Tibial nerve (tissue), 4 donors: ENCODE data around the gene NKD1. TPM values are rescaled to one million over a fixed set of nuclear protein-coding genes. Genes with fewer than 3 reads are reported as not detected.
"Not testable (repeated sequence)": the region's sequence is repeated elsewhere in the genome, so short reads cannot be mapped to it uniquely, and the experiment has no call there.

ENCODE experiments used
- DNase-seq, 2 donors: peaks; one replicate each; pipeline ENCODE4 v3.0.0-alpha.2; 2019; ENCODE audit warnings: low spot score in 2 of 2
- H3K27ac ChIP-seq, 4 donors: fragments of 200-600 bp; sonication (generic) in 3 of 4; one replicate each; pipeline ENCODE4 v1.5.1; 2017 to 2019; ENCODE audit warnings: mild to moderate bottlenecking in 1 of 4
- H3K27me3 ChIP-seq, 2 donors: fragments of 200-600 bp; sonication (generic) in 1 of 2; one replicate each; pipeline versions ENCODE4 v1.5.1 to v1.6.0; 2017 to 2019
- H3K36me3 ChIP-seq, 3 donors: fragments of 200-600 bp; sonication (generic); one replicate each; pipeline ENCODE4 v1.5.1; 2018 to 2019
- H3K4me1 ChIP-seq, 4 donors: fragments of 200-600 bp; sonication (generic) in 3 of 4; one replicate each; pipeline ENCODE4 v1.5.1; 2017 to 2019
- H3K4me3 ChIP-seq, 4 donors: fragments of 200-600 bp; sonication (generic) in 3 of 4; one replicate each; pipeline ENCODE4 v1.5.1; 2017 to 2019; ENCODE audit warnings: mild to moderate bottlenecking in 1 of 4, moderate library complexity in 1 of 4
- H3K9me3 ChIP-seq, 4 donors: fragments of 200-600 bp; sonication (generic) in 3 of 4; one replicate each; pipeline ENCODE4 v1.5.1; 2017 to 2019
- CTCF ChIP-seq, 5 experiments: fragments of 200-600 bp in 3 of 5; fragments of 450-650 bp in 2 of 5; sonication (generic) in 3 of 5; IDR thresholded peaks; one replicate each; pipeline ENCODE4 v1.5.1; 2016 to 2019; ENCODE audit warnings: antibody characterized with exemption in 5 of 5, mild to moderate bottlenecking in 3 of 5, moderate library complexity in 2 of 5
- EP300 ChIP-seq, 2 donors: sonication (generic); formaldehyde crosslinking; IDR thresholded peaks; one replicate each; pipeline ENCODE4 v1.6.1; 2017; ENCODE audit warnings: antibody characterized with exemption in 2 of 2, mild to moderate bottlenecking in 1 of 2
- POLR2A ChIP-seq, 2 donors: fragments of 450-650 bp; IDR thresholded peaks; one replicate each; pipeline ENCODE4 v1.6.1; 2017; ENCODE audit warnings: antibody characterized with exemption in 2 of 2, mild to moderate bottlenecking in 2 of 2, moderate library complexity in 2 of 2
- WGBS, 2 donors: methylation state at CpG; one replicate each; pipeline ENCODE4 v1.1.5; 2018; 5-methylcytosine and 5-hydroxymethylcytosine counted together
- total RNA-seq, 4 donors: library from RNA; depleted of rRNA; stranded (reverse); fragments of >200 nt; gene quantifications; one replicate each; pipeline ENCODE4 v1.1.0, GENCODE V29; 2016

The NKD1 gene
- total RNA-seq, 4 donors from 2014 or later = 20.1 to 92.4 (median 43.1) TPM

GRCh38 chr16:50501986-50502615, 46.1 kb upstream of the NKD1 start:
- no peak for TF ChIP-seq CTCF (IDR thresholded peaks at IDR 0.05)
- TF ChIP-seq POLR2A (IDR thresholded peaks at IDR 0.05) = no peak
- TF ChIP-seq EP300 (IDR thresholded peaks at IDR 0.05) = no peak
- WGBS, 2 donors = 79 to 90% methylated on average over 5 of the region's 5 CpGs
- H3K4me3 ChIP-seq = no peak overlapping the region
- no peak for DNase-seq
- H3K27ac ChIP-seq = no peak overlapping the region
- H3K27me3 ChIP-seq = no peaks in the 10 kb centered on the region
- no peaks in the 10 kb centered on the region for H3K4me1 ChIP-seq
- H3K9me3 ChIP-seq = peaks cover 0 to 5% (median 0%) of the 10 kb centered on the region in 4 donors
- no peaks in the 10 kb centered on the region for H3K36me3 ChIP-seq

- no peak for DNase-seq
- no peaks in the 10 kb centered on the region for H3K4me1 ChIP-seq
- 64 to 74% methylated on average over 10 of the region's 10 CpGs for WGBS, 2 donors
- TF ChIP-seq POLR2A (IDR thresholded peaks at IDR 0.05) (no peak), EP300 (IDR thresholded peaks at IDR 0.05) (no peak), CTCF (IDR thresholded peaks at IDR 0.05) (no peak)
- no peaks in the 10 kb centered on the region for H3K27me3 ChIP-seq
- no peak overlapping the region for H3K27ac ChIP-seq
- peaks cover 0 to 5% (median 0%) of the 10 kb centered on the region in 4 donors for H3K9me3 ChIP-seq
- H3K36me3 ChIP-seq = no peaks in the 10 kb centered on the region
- no peak overlapping the region for H3K4me3 ChIP-seq
Measured at GRCh38 chr16:50502616-50503011, 45.6 kb upstream of the NKD1 start.

GRCh38 chr16:50503868-50504531, 44.2 kb upstream of the NKD1 start:
- not testable (repeated sequence) for H3K36me3 ChIP-seq, H3K27me3 ChIP-seq, DNase-seq, H3K4me3 ChIP-seq, H3K27ac ChIP-seq, H3K4me1 ChIP-seq, H3K9me3 ChIP-seq
- 89 to 91% methylated on average over 8 of the region's 8 CpGs for WGBS, 2 donors

GRCh38 chr16:50505115-50505514, 43.1 kb upstream of the NKD1 start:
- TF ChIP-seq EP300 (IDR thresholded peaks at IDR 0.05) (no peak), CTCF (IDR thresholded peaks at IDR 0.05) (no peak), POLR2A (IDR thresholded peaks at IDR 0.05) (no peak)
- Histone ChIP-seq H3K27ac (no peak overlapping the region), H3K4me1 (no peaks in the 10 kb centered on the region), H3K9me3 (peaks cover 0 to 5% (median 0%) of the 10 kb centered on the region in 4 donors), H3K4me3 (no peak overlapping the region), H3K27me3 (no peaks in the 10 kb centered on the region), H3K36me3 (no peaks in the 10 kb centered on the region)
- WGBS, 2 donors = 68 to 72% methylated on average over 5 of the region's 5 CpGs
- DNase-seq = no peak

GRCh38 chr16:50505714-50506542, 42.3 kb upstream of the NKD1 start:
- peaks cover 0 to 5% (median 0%) of the 10 kb centered on the region in 4 donors for H3K9me3 ChIP-seq
- H3K27ac ChIP-seq = no peak overlapping the region
- no peaks in the 10 kb centered on the region for H3K27me3 ChIP-seq
- no peaks in the 10 kb centered on the region for H3K36me3 ChIP-seq
- no peak for DNase-seq
- WGBS, 2 donors = 45 to 59% methylated on average over 12 to 13 of the region's 13 CpGs
- no peaks in the 10 kb centered on the region for H3K4me1 ChIP-seq
- H3K4me3 ChIP-seq = no peak overlapping the region
- TF ChIP-seq CTCF (IDR thresholded peaks at IDR 0.05) (no peak), EP300 (IDR thresholded peaks at IDR 0.05) (no peak), POLR2A (IDR thresholded peaks at IDR 0.05) (no peak)
